Stimulated activated CD8-positive, alpha-beta memory T cell treated with anti-CD3 and anti-CD28 coated beads, Interleukin-7, amount 100 ng/mL, for 48 hours (primary cell): ENCODE data around the gene PDE3B.
"Not testable (repeated sequence)": the region's sequence is repeated elsewhere in the genome, so short reads cannot be mapped to it uniquely, and the experiment has no call there.

ENCODE experiments used
- DNase-seq, 2 donors: peaks; one replicate each; pipeline ENCODE4 v3.0.0-alpha.2; 2020; ENCODE audit warnings: low read depth in 1 of 2; ENCODE audit errors: extremely low read depth in 1 of 2

PDE3B gene

DNA sequence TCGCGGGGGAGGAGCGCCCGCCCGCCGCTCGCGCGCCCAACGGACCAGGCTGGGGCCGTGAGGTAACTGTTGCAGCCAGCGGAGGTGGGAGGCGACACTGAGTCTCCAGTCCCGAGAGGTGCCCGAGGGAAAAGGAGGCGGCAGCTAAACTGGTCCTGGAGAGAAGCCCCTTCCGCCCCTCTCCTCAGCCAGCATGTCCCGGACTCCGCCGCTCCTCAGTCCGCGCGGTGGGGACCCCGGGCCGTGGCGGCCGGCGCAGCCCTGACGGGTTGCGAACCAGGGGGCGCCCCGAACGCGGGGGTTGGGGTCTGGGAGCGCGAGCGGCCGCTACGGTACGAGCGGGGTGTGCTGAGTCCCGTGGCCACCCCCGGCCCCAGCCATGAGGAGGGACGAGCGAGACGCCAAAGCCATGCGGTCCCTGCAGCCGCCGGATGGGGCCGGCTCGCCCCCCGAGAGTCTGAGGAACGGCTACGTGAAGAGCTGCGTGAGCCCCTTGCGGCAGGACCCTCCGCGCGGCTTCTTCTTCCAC, at the start of gene PDE3B:
Gene PDE3B (plus strand): TSS at position 108 of the 529 bp plus-strand sequence. CDS start 272 bp downstream, at position 380.
- DNase-seq = peak; percentile 78 to 79

DNA sequence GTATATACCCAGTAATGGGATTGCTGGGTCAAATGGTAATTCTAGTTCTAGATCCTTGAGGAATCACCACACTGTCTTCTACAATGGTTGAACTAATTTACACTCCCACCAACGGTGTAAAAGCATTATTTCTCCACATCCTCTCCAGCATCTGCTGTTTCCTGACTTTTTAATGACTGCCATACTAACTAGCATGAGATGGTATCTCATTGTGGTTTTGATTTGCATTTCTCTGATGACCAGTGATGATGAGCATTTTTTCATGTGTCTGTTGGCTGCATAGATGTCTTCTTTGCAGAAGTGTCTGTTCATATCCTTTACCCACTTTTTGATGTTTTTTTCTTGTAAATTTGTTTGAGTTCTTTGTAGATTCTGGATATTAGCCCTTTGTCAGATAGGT, 48.3 kb upstream of the PDE3B start:
- not testable (repeated sequence) for DNase-seq

DNA sequence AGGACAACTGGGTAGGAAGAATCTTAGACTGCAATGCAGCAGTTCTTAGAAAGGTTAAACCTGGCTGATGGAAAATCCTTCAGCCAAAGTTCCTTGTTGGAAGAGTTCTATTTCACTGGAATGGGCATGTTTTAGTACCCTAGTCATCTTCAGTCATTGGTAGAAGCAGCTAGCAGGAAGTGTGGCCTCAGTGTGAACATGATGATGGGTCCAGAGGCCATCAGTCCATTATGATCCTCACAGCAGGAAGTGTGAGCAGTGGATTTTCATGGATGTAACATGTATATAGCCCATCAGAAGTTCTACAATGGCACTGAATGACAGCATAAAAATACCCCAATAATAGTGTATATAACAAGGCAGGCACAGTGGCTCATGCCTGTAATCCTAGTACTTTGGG, 35.9 kb upstream of the PDE3B start:
- DNase-seq = no peak

DNA sequence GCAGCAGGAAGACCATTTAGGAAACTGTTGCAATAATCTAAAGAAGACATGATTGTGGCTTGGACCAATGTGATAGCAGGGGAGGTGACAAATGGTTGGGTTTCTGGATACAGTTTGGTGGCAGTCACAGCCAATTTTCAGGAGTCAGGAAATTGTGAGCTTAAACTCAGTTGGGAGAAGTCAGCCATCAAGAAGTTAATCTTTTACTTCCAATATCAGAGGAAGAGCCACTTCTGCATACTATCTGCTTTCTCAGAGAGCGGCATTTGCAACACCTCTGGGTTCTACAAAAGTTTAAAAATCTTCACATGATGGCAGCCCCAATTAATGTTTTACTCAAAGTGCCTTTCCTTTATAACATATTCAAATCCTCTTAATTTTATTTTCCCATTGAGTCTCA, 33.7 kb upstream of the PDE3B start:
- no peak for DNase-seq

DNA sequence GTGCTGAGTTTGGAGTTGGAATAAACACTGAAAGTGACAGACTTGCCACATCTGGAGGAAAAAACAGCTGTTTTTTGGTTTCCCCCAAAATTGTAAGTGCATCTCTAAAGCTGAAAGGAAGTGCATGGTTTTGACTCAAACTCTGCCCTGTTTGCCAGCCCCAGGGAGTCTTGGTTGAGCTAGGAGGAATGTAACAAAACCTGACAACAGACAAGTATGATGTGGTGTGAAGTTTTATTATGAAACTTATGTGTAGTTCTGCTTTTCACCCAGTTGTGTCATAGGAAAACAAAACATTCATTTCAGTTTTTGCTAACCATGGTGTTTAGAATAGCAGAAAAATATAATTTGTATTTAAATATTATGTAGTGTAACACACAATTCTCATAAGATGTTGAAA, 31.7 kb upstream of the PDE3B start:
- no peak for DNase-seq

DNA sequence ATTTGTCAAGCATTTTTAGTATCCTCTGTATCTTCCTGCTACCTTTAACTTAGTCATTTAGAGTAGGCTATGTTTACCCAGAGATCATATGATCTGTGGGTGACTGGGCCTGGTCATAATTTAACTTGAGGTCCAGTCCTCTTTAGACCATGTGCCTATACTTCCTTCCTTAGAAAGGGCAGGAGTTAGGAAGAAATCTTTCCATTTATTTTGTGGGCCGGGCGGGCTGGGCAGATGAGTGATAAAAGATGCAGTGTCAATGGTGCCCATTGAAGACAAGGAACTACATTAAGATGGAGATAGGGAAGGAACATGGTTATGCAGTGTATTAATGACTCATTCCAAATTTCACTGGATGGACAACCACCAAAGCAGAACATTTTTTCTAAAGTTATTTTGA, 30.9 kb upstream of the PDE3B start:
- no peak for DNase-seq

DNA sequence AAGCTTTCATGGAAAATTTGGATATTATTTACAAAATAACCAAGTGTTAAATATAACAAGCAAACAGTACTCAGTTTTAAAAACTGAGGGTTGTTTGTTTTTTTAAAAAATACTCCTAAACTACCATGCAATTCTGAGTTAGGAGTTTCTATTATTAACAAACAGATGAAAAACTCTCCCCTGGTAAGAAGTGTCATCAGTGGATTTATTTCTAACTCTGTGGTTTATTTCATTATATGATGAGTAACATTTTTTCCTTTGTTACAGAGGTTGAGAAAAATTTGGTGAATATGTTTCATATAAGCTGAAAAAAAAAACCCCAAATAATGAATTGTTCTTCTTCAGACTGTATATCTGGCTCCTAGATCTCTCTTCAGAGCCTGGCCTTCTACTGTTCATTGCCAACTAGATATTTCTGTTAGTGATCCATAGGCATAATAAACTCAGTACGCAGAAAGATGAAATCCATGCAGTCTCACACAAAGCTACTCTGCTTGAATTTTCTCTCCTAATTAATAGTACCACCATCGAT, 29.4 kb upstream of the PDE3B start:
- DNase-seq = no peak

DNA sequence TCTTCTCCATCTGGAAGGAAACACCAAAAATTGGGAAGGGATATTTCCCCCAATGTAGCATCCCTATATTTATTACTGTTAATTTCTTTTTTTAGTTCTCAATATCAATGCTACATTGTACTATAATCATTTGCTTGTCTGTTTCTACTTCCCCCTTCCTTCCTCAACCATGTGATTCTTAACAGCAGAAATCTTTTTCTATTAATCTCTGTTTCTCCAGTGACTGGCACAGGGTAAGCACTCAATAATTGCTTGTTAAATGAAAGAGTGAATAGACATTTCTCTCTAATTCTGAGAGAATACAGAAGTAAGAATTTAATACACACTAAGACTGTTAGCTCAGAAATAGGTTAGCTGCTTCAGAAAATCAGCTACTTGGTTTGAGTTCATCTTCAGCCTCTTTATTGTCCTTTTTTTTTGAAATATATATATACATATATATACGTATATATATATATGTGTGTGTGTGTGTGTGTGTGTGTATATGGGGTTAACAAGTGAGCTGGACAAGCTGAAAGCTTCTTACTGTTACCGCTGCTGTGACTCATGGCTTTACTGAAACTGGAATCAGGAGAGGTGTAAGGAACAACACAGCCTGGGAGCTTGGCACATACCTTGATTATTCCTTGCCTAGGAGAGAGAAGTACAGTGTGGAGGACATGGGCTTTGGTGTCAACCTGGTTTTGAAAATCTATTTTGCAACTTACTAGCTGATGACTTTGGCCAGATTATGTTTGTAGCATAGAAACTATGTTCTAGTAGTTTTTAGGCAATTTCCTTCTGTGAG, 26.2 kb upstream of the PDE3B start:
- DNase-seq = no peak

DNA sequence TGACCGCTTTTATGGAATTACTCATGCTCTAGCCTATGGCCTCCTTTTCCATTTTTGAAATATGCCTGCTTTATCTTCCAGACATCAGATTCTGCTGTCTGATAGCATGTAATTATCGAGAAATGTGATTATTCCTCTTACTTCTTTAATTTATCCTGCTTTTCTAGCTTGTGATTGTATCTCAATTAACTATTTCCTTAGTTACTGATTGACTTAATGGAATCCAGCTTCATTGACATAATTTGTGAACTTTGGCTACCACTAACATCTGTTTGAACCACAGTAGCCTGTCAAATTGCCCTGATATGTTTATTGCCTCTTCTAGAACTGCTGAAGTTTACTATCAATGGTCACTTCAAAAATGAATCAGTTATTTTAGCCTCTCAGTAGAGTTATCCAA, 25.5 kb upstream of the PDE3B start:
- no peak for DNase-seq

DNA sequence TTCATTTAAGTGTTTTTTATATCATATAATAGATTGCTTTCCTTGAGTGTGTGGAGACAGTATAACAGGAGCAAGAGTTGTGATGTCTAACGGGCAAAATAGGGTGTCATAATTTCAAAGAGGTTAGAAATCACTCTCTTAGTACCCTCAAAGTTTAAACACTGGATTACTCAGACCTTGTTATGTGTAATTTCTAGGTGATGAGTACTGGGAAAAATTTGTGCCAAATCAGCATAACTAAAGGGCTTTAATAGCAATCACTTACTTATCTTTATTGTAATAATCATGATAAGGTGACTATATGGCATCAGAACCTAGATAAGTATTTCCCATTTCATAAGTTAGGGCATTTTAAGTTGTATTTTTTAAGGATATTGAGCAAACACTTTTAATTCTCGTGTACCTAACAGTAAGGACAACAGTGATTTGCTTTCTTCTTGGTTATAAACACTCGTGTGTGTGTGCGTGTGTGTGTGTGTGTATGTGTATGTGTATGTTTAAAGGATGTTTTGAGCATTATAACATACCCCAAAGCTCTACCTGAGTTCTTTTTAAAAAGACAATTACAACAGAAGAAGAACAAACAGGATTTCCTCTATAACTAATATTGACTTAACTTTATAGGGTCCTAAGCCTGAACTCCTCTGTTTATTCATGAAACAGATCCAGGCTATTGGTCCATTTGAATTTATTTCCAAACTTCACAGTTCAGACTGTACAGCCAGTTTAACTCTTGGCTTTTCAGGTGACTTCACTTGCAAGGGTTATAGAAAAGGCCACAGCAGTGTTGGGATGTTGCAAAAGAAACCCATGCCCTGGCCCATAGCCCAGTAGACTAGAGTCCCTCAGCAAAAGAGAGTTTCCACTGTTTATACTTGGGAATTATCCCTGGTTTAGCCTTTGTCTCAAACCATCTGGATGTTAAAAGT, 23.7 kb upstream of the PDE3B start:
- no peak for DNase-seq

DNA sequence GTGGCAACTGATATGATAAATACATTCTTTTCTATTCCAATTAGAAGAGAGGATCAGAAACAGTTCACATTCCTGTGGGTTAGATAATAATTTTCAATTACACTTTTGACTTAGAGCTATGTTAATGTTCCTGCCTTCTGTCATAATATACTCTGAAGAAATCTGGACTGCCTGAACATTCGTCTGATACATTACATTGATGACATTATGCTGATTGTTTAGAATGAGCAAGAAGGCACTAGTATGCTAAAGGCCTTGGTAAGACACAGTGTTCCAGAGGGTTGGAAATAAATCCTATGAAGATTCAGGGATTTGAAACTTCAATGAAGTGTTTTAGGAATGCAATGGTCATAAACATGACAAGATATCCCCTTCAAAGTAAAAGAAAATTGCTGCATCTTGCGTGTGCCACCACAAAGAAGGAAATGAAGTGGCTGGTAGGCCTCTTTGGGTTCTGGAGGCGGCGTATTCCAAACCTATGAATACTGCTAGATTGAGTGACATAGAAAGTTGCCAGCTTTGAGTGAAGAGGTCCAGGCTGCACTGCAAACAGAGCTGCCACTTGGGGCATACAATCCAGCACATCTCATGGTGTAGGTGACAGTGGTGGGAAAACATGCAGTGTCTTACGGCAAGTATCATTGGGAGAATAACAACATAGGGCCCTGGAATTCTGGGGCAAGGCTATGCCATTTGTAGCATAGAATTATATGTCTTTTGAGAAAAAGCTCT, 21.2 kb upstream of the PDE3B start:
- DNase-seq = no peak

DNA sequence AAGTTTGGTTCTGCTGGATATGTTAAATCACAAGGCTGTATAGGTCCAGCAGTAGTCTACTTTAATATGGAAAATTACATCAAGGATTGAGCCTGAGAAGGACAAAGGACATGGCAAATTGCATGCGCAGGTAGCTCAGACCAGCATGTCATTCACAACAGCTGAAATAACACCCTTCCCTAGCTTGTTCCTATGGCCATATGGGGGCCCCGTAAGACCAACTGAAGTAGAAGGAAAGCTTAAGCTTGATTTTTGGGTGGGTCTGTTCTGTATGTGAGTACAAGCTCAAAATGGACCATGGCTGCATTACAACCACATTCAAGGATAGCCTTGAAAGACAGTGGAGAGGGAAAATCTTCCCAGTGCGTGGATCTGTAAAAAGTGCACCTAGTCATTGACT, 20.6 kb upstream of the PDE3B start:
- no peak for DNase-seq

DNA sequence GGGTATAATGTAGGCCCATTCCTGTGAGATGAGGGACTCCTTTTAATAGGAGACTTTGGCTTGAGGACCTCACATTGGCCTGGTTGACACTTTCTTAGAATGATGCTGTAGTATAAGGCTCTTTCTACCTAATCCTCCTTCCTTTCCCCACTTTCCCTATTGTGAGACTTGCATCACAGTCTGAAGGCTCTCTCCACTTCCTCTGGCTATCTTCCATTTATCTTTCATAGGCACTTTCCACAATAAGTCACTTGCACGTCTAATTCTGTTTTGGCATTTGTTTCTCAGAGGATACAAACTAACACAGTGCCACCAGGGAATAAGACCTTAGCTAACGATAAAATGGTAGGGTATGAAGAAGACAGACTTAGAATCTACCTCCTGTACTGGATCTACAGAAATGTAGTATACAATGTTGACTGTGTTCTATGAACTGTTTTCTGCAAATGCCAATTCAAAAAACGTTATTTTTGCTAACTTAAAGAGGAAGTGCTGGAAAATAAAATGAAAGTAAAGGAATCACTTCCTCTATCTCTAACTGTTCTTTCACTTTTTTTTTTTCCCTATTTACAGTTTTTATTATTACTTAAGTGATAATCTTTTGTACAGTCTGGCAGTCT, 17.9 kb upstream of the PDE3B start:
- DNase-seq = no peak

DNA sequence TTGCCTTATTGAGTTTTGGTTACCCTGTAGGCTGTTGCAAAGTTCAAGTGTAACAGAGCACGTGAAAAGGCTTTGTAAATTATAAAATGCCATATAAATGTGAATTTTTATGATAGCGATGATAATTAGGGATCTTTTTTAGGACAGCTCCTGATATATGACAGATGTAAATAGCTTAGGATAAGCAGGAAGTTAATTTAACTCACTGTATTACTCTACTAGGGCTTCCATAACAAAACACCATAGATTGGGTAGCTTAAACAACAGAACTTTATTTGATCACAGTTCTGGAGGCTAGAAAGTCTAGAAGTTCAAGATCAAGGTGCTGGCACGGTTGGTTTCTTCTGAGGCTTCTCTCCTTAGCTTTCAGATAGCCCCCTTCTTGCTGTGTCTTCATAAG, 17.0 kb upstream of the PDE3B start:
- no peak for DNase-seq

DNA sequence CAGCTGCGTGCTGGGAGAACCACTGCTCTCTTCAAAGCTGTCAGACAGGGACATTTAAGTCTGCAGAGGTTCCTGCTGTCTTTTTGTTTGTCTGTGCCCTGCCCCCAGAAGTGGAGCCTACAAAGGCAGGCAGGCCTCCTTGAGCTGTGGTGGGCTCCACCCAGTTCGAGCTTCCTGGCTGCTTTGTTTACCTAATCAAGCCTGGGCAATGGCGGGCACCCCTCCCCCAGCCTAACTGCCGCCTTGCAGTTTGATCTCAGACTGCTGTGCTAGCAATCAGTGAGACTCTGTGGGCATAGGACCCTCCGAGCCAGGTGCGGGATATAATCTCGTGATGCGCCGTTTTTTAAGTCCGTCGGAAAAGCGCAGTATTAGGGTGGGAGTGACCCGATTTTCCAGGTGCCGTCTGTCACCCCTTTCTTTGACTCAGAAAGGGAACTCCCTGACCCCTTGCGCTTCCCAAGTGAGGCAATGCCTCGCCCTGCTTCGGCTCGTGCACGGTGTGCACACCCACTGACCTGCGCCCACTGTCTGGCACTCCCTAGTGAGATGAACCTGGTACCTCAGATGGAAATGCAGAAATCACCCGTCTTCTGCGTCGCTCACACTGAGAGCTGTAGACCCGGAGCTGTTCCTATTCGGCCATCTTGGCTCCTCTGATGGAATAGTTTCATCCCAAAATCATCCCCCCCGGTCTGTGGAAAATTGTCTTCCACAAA, 9.9 kb upstream of the PDE3B start:
- DNase-seq = not testable (repeated sequence)

DNA sequence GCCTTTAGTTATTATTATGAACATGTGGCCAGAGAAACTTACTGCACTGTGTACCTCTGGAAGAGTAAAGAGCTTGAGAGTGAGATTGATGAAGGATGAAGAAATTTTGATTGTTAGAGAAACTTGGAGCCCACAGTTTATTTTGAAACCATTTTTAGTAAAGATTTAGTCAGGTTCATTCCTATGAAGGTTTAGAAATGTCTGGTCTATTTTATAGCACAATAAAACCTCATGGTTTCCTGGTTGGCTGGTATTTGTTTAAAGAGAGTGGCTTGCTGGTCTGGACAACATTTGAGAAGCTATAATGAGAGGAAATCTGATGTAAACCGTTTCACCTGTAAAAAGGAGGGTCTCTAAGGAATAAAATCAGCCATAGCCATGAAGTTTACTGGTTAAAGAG, 8.8 kb upstream of the PDE3B start:
- no peak for DNase-seq

DNA sequence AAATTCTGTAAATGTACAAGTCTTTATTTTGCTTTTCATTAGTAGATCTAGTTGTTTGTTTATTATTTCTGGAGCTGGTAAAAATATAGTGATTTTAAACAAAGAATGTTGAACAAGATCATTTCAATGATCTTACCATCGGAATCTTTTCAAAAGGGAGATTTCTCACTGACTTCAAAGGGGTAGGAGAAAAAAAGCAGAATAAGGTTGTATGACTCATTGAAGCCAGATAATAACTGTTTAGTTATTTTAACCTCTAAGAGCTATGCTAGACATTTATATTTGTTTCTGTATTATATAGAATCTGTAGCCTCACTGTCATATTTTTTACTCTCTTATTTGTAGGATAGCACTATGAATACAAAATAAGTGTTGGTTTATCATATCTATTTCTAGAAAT, 8.1 kb upstream of the PDE3B start:
- DNase-seq = no peak

DNA sequence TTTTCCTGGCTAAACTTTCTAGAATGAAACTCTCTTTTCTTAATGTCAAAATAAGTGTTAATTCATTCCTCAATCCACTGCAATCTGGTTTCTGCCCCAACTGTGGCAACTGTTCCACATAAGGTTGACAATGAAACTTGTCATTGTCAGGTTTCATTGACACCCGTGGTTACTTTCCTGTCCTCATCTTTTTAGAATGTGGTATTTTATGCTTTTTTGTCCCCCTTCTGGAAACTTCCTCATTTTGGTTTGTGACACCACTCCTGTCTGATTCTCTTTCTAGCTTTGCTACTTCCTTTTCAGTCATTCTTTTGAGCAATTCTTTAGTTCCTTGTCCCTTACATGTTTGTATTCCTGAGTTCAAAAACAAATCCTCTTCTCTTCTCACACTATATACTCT, 7.5 kb upstream of the PDE3B start:
- DNase-seq = no peak

DNA sequence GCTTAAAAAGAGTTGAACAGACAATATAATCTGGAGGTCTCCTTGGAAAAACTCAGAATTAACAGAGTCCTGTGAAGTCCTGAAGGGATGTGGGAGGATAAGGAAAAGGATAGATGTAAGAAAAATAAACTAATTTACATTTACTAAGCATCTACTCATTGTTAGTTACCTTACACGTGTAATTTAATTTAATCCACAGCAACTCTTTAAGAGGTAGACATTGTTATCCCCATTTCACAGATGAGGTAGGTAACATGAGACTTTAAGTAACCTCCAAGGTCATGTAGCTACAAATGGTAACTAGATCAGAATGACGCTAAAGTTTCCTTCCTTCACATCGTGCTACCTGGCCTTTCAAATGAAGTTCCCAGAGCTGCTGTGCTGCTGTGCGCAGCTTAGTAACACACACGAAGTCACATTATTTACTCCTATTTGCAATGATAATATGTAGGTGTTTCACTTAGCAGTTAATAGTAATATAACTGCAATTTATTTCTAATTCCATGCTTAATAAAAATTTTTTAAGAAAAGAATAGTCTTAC, 5.7 kb upstream of the PDE3B start:
- no peak for DNase-seq

DNA sequence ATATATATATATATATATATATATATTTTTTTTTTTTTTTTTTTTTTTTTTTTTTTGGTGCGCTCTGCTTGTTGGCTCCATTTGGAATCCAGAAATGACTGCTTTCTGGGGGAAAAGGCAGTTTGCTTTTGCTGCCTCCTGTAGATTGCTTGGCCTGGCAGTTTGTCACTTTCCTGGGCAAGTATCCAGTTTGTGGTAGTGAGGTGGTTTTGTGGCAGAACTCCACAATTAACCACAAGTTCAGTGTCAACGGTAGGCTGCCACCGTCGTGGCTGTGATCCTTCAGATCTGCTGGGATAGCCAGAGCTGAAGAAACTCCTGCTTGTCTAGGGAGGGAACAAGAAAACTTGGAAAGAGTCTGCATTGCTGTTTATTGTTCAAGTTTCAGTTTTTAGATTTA, 5.0 kb upstream of the PDE3B start:
- DNase-seq = no peak
